SU-DHL-6 (cell line): Measurements from ENCODE around the gene PPWD1.

Source experiments
- H2AFZ ChIP-seq: fragments of 200-600 bp; sonication (generic); 2 replicates; pipeline ENCODE4 v1.6.1; 2014; ENCODE audit warnings: low read depth, mild to moderate bottlenecking, moderate library complexity, mixed read lengths, antibody characterized with exemption, low read length; ENCODE audit not compliant: severe bottlenecking
- H3F3A ChIP-seq: fragments of 200-600 bp; shearing (Covaris generic); 2 replicates; pipeline ENCODE4 v1.6.0; 2016; ENCODE audit warnings: antibody characterized with exemption, mild to moderate bottlenecking; ENCODE audit not compliant: insufficient read depth
- H3K27ac ChIP-seq: fragments of 200-600 bp; sonication (generic); 2 replicates; pipeline ENCODE4 v1.5.1; 2016; ENCODE audit warnings: low read depth, mild to moderate bottlenecking, low read length, moderate library complexity, mixed read lengths
- H3K27me3 ChIP-seq: fragments of 200-600 bp; sonication (generic), shearing (Covaris generic); 2 replicates; pipeline ENCODE4 v1.6.0; 2014; ENCODE audit warnings: mild to moderate bottlenecking, low read length
- H3K36me3 ChIP-seq: fragments of 200-600 bp; sonication (generic); 2 replicates; pipeline ENCODE4 v1.6.1; 2014; ENCODE audit warnings: mild to moderate bottlenecking, low read length, mixed read lengths
- H3K4me2 ChIP-seq: fragments of 300-600, 200-600 bp; shearing (Covaris generic), sonication (generic); 2 replicates; pipeline ENCODE4 v1.6.0; 2014; ENCODE audit warnings: low read length, low read depth, mild to moderate bottlenecking; ENCODE audit not compliant: poor library complexity, severe bottlenecking
- H3K4me3 ChIP-seq: fragments of 200-600 bp; sonication (generic); 2 replicates; pipeline ENCODE4 v1.5.1; 2014; ENCODE audit warnings: antibody characterized with exemption, low read length, mild to moderate bottlenecking, mixed read lengths; ENCODE audit not compliant: insufficient read depth, poor library complexity, severe bottlenecking
- H3K79me2 ChIP-seq: fragments of 200-600 bp; sonication (generic); 2 replicates; pipeline ENCODE4 v1.6.1; 2014; ENCODE audit warnings: mild to moderate bottlenecking, low read length, moderate library complexity; ENCODE audit not compliant: insufficient read depth
- H3K9ac ChIP-seq: fragments of 200-600 bp; sonication (generic); 2 replicates; pipeline ENCODE4 v1.7.0; 2014; ENCODE audit warnings: mild to moderate bottlenecking, low read length
- H3K9me2 ChIP-seq: fragments of 200-600 bp; sonication (generic); replicated peaks from 2 replicates; pipeline ENCODE4 v1.6.1; 2014; ENCODE audit warnings: low read length; ENCODE audit not compliant: insufficient read depth
- H3K9me3 ChIP-seq: fragments of 200-600 bp; sonication (generic); 2 replicates; pipeline ENCODE4 v1.6.1; 2014; ENCODE audit warnings: low read length, mixed read lengths; ENCODE audit not compliant: insufficient read depth
- H4K20me1 ChIP-seq: fragments of 200-600 bp; sonication (generic); 2 replicates; pipeline ENCODE4 v1.6.1; 2014; ENCODE audit warnings: low read depth, mild to moderate bottlenecking, antibody characterized with exemption, low read length, moderate library complexity, mixed read lengths
- CTCF ChIP-seq: fragments of 200-600 bp; sonication (generic); IDR thresholded peaks from one replicate; pipeline ENCODE4 v1.5.1; 2017; ENCODE audit warnings: antibody characterized with exemption, mild to moderate bottlenecking, low read length, moderate library complexity; ENCODE audit not compliant: insufficient read depth, poor library complexity, severe bottlenecking
- EZH2phosphoT487 ChIP-seq: fragments of 200-600 bp; sonication (generic), shearing (Covaris generic); conservative IDR thresholded peaks from 2 replicates; pipeline ENCODE4 v1.6.1; 2018; ENCODE audit warnings: mild to moderate bottlenecking, antibody characterized with exemption, low read length, moderate library complexity, mixed read lengths

PPWD1 gene

GRCh38 chr5:65535529-65535987 lies 27.5 kb upstream of the PPWD1 start:
- Histone ChIP-seq H3K9me3 (no peaks in the 10 kb centered on the region), H3K9me2 (no peaks in the 10 kb centered on the region), H3F3A (no peaks in the 10 kb centered on the region), H3K27ac (no peak overlapping the region), H3K9ac (no peak overlapping the region), H4K20me1 (no peaks in the 10 kb centered on the region), H3K4me3 (no peak overlapping the region), H3K36me3 (peaks cover 19% of the 10 kb centered on the region; the same call in 1 of the 2 replicates), H3K27me3 (no peaks in the 10 kb centered on the region), H3K4me2 (no peak overlapping the region), H3K79me2 (no peaks in the 10 kb centered on the region), H2AFZ (no peak overlapping the region)
- TF ChIP-seq CTCF: no peak
- no peak for TF ChIP-seq EZH2phosphoT487

GRCh38 chr5:65539827-65540226 lies 23.3 kb upstream of the PPWD1 start:
- H4K20me1 ChIP-seq: no peaks in the 10 kb centered on the region
- no peaks in the 10 kb centered on the region for H3K79me2 ChIP-seq
- no peaks in the 10 kb centered on the region for H3K9me3 ChIP-seq
- no peak overlapping the region for H3K9ac ChIP-seq
- H3F3A ChIP-seq: no peaks in the 10 kb centered on the region
- H3K9me2 ChIP-seq: no peaks in the 10 kb centered on the region
- peaks cover 42% of the 10 kb centered on the region for H3K36me3 ChIP-seq
- H3K27me3 ChIP-seq: no peaks in the 10 kb centered on the region
- H3K4me2 ChIP-seq: no peak overlapping the region
- H3K4me3 ChIP-seq: no peak overlapping the region
- no peak overlapping the region for H2AFZ ChIP-seq
- no peak for TF ChIP-seq CTCF
- no peak for TF ChIP-seq EZH2phosphoT487
- H3K27ac ChIP-seq: no peak overlapping the region

GRCh38 chr5:65544473-65544872 lies 18.6 kb upstream of the PPWD1 start:
- peaks cover 53% of the 10 kb centered on the region for H3K36me3 ChIP-seq

More at GRCh38 chr5:65544473-65544872, 18.6 kb upstream of the PPWD1 start:
- Histone ChIP-seq H3K9me3 (no peaks in the 10 kb centered on the region), H3K27ac (no peak overlapping the region), H2AFZ (no peak overlapping the region), H3K79me2 (0 out of 2 replicates have a peak, but pooled peaks cover 8% of the 10 kb centered on the region), H3K4me3 (no peak overlapping the region), H3F3A (no peaks in the 10 kb centered on the region), H3K4me2 (no peak overlapping the region), H4K20me1 (no peaks in the 10 kb centered on the region), H3K27me3 (no peaks in the 10 kb centered on the region), H3K9ac (no peak overlapping the region), H3K9me2 (no peaks in the 10 kb centered on the region)
- TF ChIP-seq CTCF (no peak), EZH2phosphoT487 (no peak)
